ENCODE measurements around the gene CCDC92. TPM values are rescaled to one million over a fixed set of nuclear protein-coding genes. Genes with fewer than 3 reads are reported as not detected.

The CCDC92 gene
- total and polyA plus RNA-seq, 10 of the 15 experiments (the other 5 are each of a cell fraction or from before 2014, with no cell fraction given), result 0.53 to 11.8 (median 4.2) TPM

GRCh38 chr12:123962513-123962912, 10.1 kb downstream of the CCDC92 start:
- ChIA-PET SMC1A (ENCODE audit: uncharacterized antibody, unreplicated experiment) (interaction anchor here (2.8 kb wide), 1 partner anchor 10 kb away, joined by 9 read pairs; no protein-coding TSS in a partner anchor), POLR2A (no interaction called here), CTCF (interaction anchor here (1.0 kb wide), 2 partner anchors 9 to 70 kb away, joined by 3 to 4 read pairs; no protein-coding TSS in a partner anchor), RAD21 (ENCODE audit: unreplicated experiment) (no interaction called here)
- Histone ChIP-seq H3K27ac (ENCODE audit: control insufficient read depth, insufficient read depth) (no peak overlapping the region), H3K4me2 (ENCODE audit: control insufficient read depth, insufficient read depth) (no peak overlapping the region), H3K4me1 (ENCODE audit: control insufficient read depth, insufficient read depth, low read length) (no peaks in the 10 kb centered on the region), H3K36me3 (ENCODE audit: control insufficient read depth in 2 of 2, insufficient read depth in 2 of 2, low read length in 1 of 2) (no peaks in the 10 kb centered on the region), H3K79me2 (ENCODE audit: control insufficient read depth, insufficient read depth, low read length) (no peaks in the 10 kb centered on the region), H3K4me3 (no peak overlapping the region), H3K9ac (ENCODE audit: control insufficient read depth, insufficient read depth, low read length) (no peak overlapping the region), H3K27me3 (replicated peaks in 1 of 2; ENCODE audit: control insufficient read depth in 2 of 2, insufficient read depth in 2 of 2, low read length in 1 of 2) (peaks cover 0 to 3% of the 10 kb centered on the region in 2 experiments; a peak in 2 of 4 replicates), H3K9me3 (replicated peaks; ENCODE audit: control insufficient read depth, insufficient read depth, low read length) (no peaks in the 10 kb centered on the region), H2AFZ (ENCODE audit: control insufficient read depth, low read depth, low read length) (no peak overlapping the region), H4K20me1 (ENCODE audit: control insufficient read depth, insufficient read depth) (no peaks in the 10 kb centered on the region)
- no peak for TF ChIP-seq SRF (IDR thresholded peaks at IDR 0.05; ENCODE audit: low read depth in 2 of 2, low read length in 2 of 2)
- no peak for TF ChIP-seq CBX5 (IDR thresholded peaks at IDR 0.05; ENCODE audit: low read depth)
- TF ChIP-seq CREB1 (IDR thresholded peaks at IDR 0.05; ENCODE audit: low read depth), result no peak
- no peak for TF ChIP-seq HDAC2 (IDR thresholded peaks at IDR 0.05)
- no peak for TF ChIP-seq SMAD1 (IDR thresholded peaks at IDR 0.05; ENCODE audit: low read depth, partially characterized antibody)
- no peak for TF ChIP-seq NR2C1 (IDR thresholded peaks at IDR 0.05)
- TF ChIP-seq IKZF1 (conservative IDR thresholded peaks at IDR 0.05), result no peak
- TF ChIP-seq SUZ12 (IDR thresholded peaks at IDR 0.05; ENCODE audit: unreplicated experiment), result no peak
- TF ChIP-seq NKRF (conservative IDR thresholded peaks at IDR 0.05), result no peak
- no peak for TF ChIP-seq RELA (IDR thresholded peaks at IDR 0.05; ENCODE audit: borderline replicate concordance, partially characterized antibody)
- intact Hi-C loops (cut with micrococcal nuclease; ENCODE audit: unreplicated experiment), result no loop called here
- FAIRE-seq (no peak), DNase-seq (ENCODE audit: low read depth, low spot score) (no peak), ATAC-seq (no peak)
- no TSS peak for BruUV-seq (replicated peaks)
- in situ Hi-C loops (cut with MboI), result no loop called here
- 79% methylated on average over 5 of the region's 5 CpGs for WGBS (ENCODE audit: insufficient coverage, insufficient replicate concordance, low lambda C conversion rate, missing lambda C conversion rate)

All from GM12878 (cell line).